Keratinocyte (primary cell): ENCODE results near the gene BAIAP3. TPM values are rescaled to one million over a fixed set of nuclear protein-coding genes. Genes with fewer than 3 reads are reported as not detected.

ENCODE experiments used
- DNase-seq: peaks from one replicate; pipeline ENCODE4 v3.0.0-alpha.2; 2011; ENCODE audit warnings: low read depth, missing footprints, low spot score
- FAIRE-seq: peaks from 2 replicates; lab custom pipeline; 2011; peaks lifted over from hg19 to GRCh38; lab: Jason Lieb, UNC
- H2AFZ ChIP-seq: 2 replicates; pipeline ENCODE4 v1.6.0; 2012; ENCODE audit warnings: low read length, control low read depth, inconsistent platforms; ENCODE audit not compliant: control insufficient read depth
- H3K27ac ChIP-seq: 2 replicates; pipeline ENCODE4 v1.5.1; 2011; ENCODE audit warnings: low read length; ENCODE audit not compliant: control insufficient read depth, insufficient read depth
- H3K27me3 ChIP-seq: 3 replicates; pipeline ENCODE4 v1.6.0; 2011; ENCODE audit warnings: low read length; ENCODE audit not compliant: control insufficient read depth, insufficient read depth; ENCODE audit errors: extremely low read depth
- H3K36me3 ChIP-seq, 2 experiments: 2 replicates in 1 of 2; 3 replicates in 1 of 2; pipeline ENCODE4 v1.5.1; 2011; ENCODE audit warnings: low read length in 2 of 2, mild to moderate bottlenecking in 1 of 2; ENCODE audit not compliant: control insufficient read depth in 2 of 2, insufficient read depth in 2 of 2; ENCODE audit errors: extremely low read depth in 1 of 2
- H3K4me1 ChIP-seq: 3 replicates; pipeline ENCODE4 v1.5.1; 2011; ENCODE audit warnings: low read length; ENCODE audit not compliant: control insufficient read depth, insufficient read depth; ENCODE audit errors: extremely low read depth
- H3K4me2 ChIP-seq: 3 replicates; pipeline ENCODE4 v1.6.0; 2011; ENCODE audit warnings: low read depth, low read length; ENCODE audit not compliant: control insufficient read depth, insufficient read depth; ENCODE audit errors: extremely low read depth
- H3K4me3 ChIP-seq, 3 experiments: fragments of 200-600 bp in 1 of 3; sonication (generic) in 1 of 3; 2 replicates in 2 of 3; 3 replicates in 1 of 3; pipeline ENCODE4 v1.5.1; 2011 to 2016; ENCODE audit warnings: low read length in 3 of 3, mild to moderate bottlenecking in 3 of 3, control low read depth in 2 of 3, inconsistent platforms in 1 of 3, low read depth in 1 of 3, mixed read lengths in 1 of 3, mixed run types in 1 of 3, moderate library complexity in 1 of 3; ENCODE audit not compliant: control insufficient read depth in 2 of 3, insufficient read depth in 2 of 3; ENCODE audit errors: extremely low read depth in 1 of 3
- H3K79me2 ChIP-seq: 2 replicates; pipeline ENCODE4 v1.6.0; 2012; ENCODE audit warnings: low read length; ENCODE audit not compliant: control insufficient read depth, insufficient read depth
- H3K9ac ChIP-seq: 3 replicates; pipeline ENCODE4 v1.6.0; 2011; ENCODE audit warnings: low read length; ENCODE audit not compliant: control insufficient read depth, insufficient read depth; ENCODE audit errors: extremely low read depth
- H3K9me1 ChIP-seq: 3 replicates; pipeline ENCODE4 v1.6.0; 2011; ENCODE audit warnings: low read length; ENCODE audit not compliant: control insufficient read depth, insufficient read depth; ENCODE audit errors: extremely low read depth
- H3K9me3 ChIP-seq: 2 replicates; pipeline ENCODE4 v1.5.1; 2012; ENCODE audit warnings: low read depth, low read length; ENCODE audit not compliant: control insufficient read depth
- H4K20me1 ChIP-seq: 3 replicates; pipeline ENCODE4 v1.6.0; 2011; ENCODE audit warnings: low read length; ENCODE audit not compliant: control insufficient read depth, insufficient read depth; ENCODE audit errors: extremely low read depth
- CTCF ChIP-seq, 3 experiments: IDR thresholded peaks in 1 of 3; conservative IDR thresholded peaks in 1 of 3; optimal IDR thresholded peaks in 1 of 3; 2 replicates in 2 of 3; 3 replicates in 1 of 3; pipeline versions ENCODE3 to v1.5.1; 2011; ENCODE audit warnings: low read length in 3 of 3, mild to moderate bottlenecking in 3 of 3, moderate library complexity in 2 of 3, control low read depth in 1 of 3, inconsistent platforms in 1 of 3; ENCODE audit not compliant: insufficient read depth in 2 of 3; ENCODE audit errors: extremely low read depth in 1 of 3
- EZH2 ChIP-seq: IDR thresholded peaks from one replicate; pipeline ENCODE4 v1.6.1; 2012; ENCODE audit warnings: inconsistent platforms, mild to moderate bottlenecking, low read length, moderate library complexity
- dilution Hi-C: fragments of 300-500 bp; cut with MboI; formaldehyde crosslinking; loops from one replicate; pipeline ENCODE4 v1.7.0; 2020; ENCODE audit warnings: low sequenced_read_pairs; ENCODE audit not compliant: extremely low pct_ligation_motif_present
- polyA plus RNA-seq, 5 experiments: library from polyadenylated mRNA; depleted of rRNA in 3 of 5; stranded (reverse) in 3 of 5; stranded (forward) in 1 of 5; unstranded in 1 of 5; fragments of >200 nt; gene quantifications; 1 replicate in 1 of 5; 2 replicates in 3 of 5; 3 replicates in 1 of 5; pipeline versions ENCODE4 v1.2.1 to v1.2.3, GENCODE V29; 2011 to 2012; ENCODE audit warnings: missing spikeins in 2 of 5, low read depth in 1 of 5, low replicate concordance in 1 of 5

Gene BAIAP3
- polyA plus RNA-seq, 1 donor (not counting 4 experiments of a cell fraction or from before 2014, with no cell fraction given): not detected

- H3K79me2 ChIP-seq: peaks cover 65% of the 10 kb centered on the region
- peaks cover 0 to 1% of the 10 kb centered on the region in 2 experiments for H3K36me3 ChIP-seq
- H3K9me1 ChIP-seq: peaks cover 4% of the 10 kb centered on the region
- DNase-seq (no peak), FAIRE-seq (no peak)
- no peaks in the 10 kb centered on the region for H4K20me1 ChIP-seq
- H3K27me3 ChIP-seq: no peaks in the 10 kb centered on the region
- H3K4me2 ChIP-seq: no peak overlapping the region
- no peak overlapping the region for H3K4me3 ChIP-seq
- dilution Hi-C loops: no loop called here
- H3K9me3 ChIP-seq: no peaks in the 10 kb centered on the region
- no peak overlapping the region for H3K9ac ChIP-seq
- peaks cover 14% of the 10 kb centered on the region for H3K4me1 ChIP-seq
- H2AFZ ChIP-seq: no peak overlapping the region
- TF ChIP-seq CTCF (optimal IDR thresholded peaks at IDR 0.05 in 1 of 3, IDR thresholded peaks at IDR 0.05 in 1 of 3, conservative IDR thresholded peaks at IDR 0.05 in 1 of 3; ENCODE audit: extremely low read depth in 1 of 3, insufficient read depth in 2 of 3, low read length in 3 of 3) (no peak), EZH2 (no peak)
- H3K27ac ChIP-seq: no peak overlapping the region
Observed at GRCh38 chr16:1355591-1355990, 22.1 kb downstream of the BAIAP3 start.

DNA sequence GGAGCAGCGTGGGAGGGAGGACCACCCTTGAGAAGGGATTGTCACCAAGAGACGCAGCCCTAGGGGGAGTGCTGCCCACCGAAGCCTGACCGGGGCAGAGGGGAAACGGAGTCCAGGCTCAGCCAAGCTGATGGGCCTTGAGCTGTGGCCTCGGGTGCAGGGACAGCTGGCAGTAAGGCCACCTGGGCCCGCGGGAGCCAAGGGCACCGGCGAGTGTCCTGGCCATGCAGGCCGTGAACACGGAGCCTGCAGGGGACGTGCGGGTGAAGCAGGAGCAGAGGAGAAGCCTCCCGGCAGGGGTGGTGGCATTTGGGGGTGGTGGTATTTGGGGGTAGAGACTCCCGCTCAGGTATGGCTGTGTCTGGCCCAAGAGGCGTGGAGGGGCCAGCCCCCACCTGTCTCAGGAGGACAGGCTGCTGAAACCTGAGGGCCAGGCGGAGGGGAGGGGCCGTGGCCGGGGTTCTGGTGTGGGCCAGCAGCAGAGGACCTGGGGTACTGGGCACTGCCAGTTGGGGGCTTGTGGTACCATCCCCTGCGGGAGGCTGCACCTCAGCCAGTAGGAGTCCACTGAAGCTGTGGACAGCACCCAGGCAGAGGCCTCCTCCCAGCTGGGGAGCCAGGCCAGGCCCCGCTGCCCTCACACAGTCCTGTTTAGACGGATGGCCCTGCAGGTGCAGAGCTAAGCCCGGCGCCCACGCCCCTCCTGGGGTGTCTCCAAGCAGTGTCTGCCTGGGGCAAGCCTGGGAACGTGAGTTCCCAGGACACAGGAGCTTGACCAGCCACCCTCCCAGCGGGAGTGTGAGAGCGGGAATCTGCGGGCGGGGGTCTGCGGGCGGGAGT lies 22.8 kb downstream of the BAIAP3 start:
- Histone ChIP-seq H3K4me3 (no peak overlapping the region), H3K4me1 (peaks cover 8% of the 10 kb centered on the region), H3K79me2 (peaks cover 61% of the 10 kb centered on the region), H3K27ac (no peak overlapping the region), H3K4me2 (no peak overlapping the region), H4K20me1 (no peaks in the 10 kb centered on the region), H3K9me3 (no peaks in the 10 kb centered on the region), H2AFZ (no peak overlapping the region), H3K36me3 (peaks cover 0 to 1% of the 10 kb centered on the region in 2 experiments), H3K9ac (no peak overlapping the region), H3K9me1 (peaks cover 4% of the 10 kb centered on the region), H3K27me3 (no peaks in the 10 kb centered on the region)
- FAIRE-seq (no peak), DNase-seq (no peak)
- TF ChIP-seq CTCF (optimal IDR thresholded peaks at IDR 0.05 in 1 of 3, IDR thresholded peaks at IDR 0.05 in 1 of 3, conservative IDR thresholded peaks at IDR 0.05 in 1 of 3; ENCODE audit: extremely low read depth in 1 of 3, insufficient read depth in 2 of 3, low read length in 3 of 3): no peak
- TF ChIP-seq EZH2: no peak
- dilution Hi-C loops: no loop called here
